Stimulated activated CD4-positive, alpha-beta T cell treated with anti-CD3 and anti-CD28 coated beads, Interleukin-15, amount 100 ng/mL, for 1 hour (primary cell): ENCODE data around the gene XYLT1.
"Not testable (repeated sequence)": the region's sequence is repeated elsewhere in the genome, so short reads cannot be mapped to it uniquely, and the experiment has no call there.

Source experiments
- DNase-seq, 2 donors: peaks; one replicate each; pipeline ENCODE4 v3.0.0-alpha.2; 2020; ENCODE audit warnings: low read depth in 1 of 2, low spot score in 1 of 2

XYLT1 gene

DNA sequence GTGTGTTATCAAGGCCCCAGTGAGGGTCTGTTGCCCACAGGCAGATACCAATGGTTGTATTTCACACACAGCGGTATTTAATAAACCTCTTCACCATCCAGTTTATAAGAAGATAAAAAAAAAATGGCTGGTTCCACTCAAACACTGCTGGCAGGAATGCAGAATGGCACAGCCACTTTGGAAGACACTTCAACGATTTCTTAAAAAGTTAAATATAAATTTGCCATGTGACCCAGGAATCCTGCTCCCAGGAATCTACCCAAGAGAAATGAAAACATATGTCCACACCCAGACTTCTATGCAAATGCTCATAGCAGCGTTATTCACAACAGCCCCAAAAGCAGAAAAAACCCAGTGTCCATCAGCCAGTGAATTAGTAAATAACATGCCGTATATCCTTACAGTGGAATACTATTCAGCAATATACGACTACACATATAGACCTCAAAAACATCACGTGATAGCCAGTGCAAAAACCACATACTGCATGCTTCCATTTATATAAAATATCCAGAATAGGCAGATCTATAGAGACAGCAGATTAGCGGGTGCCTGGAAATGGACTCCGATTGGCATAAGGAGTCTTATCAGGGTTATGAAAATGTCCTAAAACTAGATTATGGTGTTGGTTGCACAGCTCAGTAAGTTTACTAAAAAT lies 38.7 kb downstream of the XYLT1 start:
- no peak for DNase-seq

DNA sequence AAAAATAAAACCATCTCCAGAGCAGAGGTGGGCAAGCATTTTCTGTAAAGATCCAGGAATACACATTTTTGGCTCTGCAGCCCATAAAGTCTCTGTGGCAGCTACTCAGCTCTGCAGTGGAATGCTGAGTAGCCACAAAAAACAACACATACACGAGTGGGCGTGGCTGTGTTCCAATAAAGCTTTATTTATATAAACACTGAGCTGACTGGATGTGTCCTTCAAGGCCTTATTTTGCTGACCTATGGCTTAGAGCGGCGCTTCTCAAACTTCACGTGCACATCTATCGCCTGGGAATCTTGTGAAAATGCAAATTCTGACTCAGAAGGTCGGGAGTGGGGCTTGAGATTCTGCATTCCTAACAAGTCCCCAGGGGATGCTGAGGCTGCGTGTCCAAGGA lies 39.7 kb downstream of the XYLT1 start:
- DNase-seq, result no peak

DNA sequence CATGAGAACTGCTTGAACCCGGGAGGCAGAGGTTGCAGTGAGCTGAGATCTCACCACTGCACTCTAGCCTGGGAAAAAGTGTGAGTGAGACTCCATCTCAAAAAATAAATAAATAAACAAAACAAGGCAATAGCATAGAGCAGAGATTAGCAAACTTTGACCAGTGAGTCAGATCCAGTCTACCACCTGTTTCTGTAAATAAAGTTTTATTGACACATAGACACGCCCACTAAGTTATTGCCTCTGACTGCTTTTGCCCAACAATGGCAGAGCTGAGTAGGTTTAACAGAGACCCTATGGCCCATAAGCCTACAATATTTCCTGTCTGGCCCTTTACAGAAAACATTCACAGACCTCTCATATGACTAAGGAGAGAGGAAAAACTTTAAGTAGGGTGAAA lies 44.3 kb downstream of the XYLT1 start:
- no peak for DNase-seq

DNA sequence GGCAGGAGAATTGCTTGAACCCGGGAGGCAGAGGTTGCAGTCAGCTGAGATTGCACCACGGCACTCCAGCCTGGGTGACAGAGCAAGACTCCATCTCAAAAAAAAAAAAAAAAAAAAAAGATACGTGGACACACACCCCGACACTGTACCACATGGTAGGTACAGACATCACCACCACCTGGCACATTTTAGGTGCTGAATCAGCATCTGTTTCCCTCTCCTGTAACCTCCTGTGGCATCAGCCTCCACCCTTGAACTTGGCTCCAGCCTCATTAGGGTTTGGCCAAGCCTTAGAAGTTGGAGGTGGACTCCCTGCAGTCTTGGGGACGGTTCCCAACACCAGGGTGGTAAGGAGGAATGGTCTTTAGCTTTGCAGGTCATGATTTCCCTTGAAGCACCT lies 46.0 kb downstream of the XYLT1 start:
- no peak for DNase-seq

DNA sequence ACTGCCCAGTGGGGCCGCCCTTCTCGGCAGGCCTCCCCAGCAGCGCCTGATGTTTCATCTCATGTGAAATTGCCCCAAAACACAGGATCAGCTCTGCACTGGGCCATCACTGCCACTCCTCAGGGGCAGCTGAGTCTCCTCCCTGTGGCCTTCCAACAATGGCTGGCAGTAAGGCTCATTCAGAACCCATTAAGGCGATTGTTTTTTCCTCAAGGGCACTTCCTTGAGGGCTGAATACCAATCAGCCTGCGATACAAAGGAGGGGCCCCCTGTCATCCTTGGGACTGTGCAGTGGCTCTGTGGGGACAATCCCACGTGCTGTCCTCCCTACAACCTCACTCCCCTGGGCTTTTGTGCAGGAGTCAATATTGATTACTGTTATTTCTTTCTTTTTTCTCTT lies 47.5 kb downstream of the XYLT1 start:
- no peak for DNase-seq

DNA sequence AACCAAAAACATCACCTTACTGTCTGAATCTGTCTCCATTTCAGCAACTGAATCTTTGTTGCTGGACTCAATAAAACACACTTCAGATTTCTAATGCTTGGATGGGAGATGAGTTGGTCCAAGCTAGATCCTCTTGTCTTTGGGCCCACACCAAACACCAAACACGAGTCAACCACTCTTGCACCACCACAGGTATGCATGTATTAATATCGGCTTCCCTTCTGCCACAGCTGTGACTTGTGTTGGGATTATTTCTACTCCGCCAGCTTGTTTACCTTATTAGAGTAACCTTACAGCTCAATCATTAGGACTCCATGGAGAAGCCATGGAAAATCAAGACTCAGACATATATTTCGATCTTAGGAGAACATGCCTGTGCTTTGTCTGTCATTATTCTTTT lies 49.9 kb downstream of the XYLT1 start:
- no peak for DNase-seq

DNA sequence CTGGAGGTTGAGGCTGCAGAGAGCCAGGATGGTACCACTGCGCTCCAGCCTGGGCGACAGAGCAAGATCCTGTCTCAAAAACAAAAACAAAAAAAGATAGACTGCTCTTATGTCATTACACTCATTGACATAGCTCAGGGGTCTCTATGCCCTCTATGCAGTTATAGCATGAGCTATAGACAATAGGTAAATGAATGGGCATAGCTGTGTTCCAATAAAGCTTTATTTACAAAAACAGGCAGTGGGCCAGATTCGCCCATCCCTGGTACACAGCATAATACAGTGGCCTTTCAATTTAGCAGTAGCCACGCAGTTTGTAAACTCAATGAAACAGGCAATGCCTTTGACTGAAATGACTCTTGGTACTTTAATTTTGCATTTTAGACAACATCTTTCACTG lies 51.5 kb downstream of the XYLT1 start:
- no peak for DNase-seq

DNA sequence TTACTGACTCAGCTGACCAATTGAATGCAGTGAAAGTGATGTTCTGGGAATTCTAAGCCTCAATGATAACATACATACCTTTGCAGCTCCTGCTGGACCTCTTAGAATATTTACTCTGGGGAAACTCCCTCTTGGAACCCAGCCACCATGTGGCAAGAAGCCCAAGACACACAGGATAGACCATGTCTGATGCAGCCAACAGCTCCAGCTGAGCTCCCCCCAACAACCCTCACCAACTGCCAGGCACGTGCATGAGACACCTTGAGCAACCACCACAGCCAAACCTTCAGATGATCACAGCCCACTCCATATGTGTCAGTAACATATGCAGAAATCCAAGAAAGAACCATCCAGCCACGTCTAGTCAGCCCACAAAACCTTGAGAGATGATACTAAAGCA lies 53.0 kb downstream of the XYLT1 start:
- DNase-seq, result no peak

DNA sequence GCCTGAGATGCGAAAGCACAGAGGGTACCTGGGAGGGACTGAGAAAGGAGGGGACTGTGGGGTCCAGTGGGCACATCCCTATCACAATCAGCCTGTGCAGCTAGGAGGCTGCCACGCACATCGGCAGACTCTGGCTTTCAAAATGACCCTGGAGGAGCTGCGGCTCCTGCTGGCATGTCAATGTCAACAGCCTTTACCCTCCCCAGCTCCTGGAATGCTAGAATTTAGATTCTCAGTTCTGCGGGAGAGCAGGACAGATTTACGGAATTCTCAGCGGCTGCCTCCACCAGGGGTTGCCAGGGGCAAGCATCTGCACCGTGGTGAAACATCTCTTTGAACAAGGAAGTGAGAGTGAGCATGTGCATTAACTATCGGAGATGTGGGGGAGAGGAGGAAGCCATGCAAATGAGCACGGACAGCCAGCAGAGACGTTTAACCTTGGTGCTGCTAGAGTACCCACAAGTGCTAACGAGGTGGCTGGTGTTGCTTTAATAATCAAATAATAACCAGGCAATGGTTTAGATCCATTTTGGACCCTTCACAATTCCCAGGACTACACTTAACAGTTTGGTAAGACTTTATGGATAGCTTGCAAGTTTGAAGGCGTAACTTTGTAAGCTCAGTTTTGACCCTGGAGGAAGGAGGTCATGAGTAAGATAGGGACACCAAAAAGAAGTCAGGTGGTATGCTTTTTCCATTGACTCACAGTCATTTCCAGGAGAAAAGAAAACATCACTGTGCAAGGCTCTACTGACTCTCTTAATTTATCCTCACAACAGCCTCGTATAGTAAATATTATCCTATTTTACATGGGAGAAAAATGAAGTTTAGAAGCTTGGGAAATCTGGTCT lies 54.1 kb downstream of the XYLT1 start:
- peak; percentile 7 to 9 for DNase-seq

DNA sequence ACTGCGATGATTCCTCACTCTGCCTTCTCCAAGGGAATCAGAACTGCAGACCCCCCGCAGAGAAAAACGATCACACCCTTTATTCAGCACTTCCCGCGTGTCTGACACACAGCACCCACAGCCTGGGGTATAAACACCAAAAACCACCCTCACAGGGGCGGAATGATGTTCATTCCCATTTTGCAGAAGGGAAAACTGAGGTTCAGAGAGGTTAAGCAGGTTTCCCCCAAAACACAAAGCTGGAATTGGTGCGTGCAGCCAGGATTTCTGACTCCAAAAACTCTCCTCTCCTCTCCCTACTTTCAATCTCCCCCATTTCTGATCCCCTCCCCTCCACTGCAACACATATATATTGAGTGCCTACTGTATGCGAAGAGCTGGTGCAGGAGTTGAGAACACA lies 55.8 kb downstream of the XYLT1 start:
- DNase-seq, result no peak

DNA sequence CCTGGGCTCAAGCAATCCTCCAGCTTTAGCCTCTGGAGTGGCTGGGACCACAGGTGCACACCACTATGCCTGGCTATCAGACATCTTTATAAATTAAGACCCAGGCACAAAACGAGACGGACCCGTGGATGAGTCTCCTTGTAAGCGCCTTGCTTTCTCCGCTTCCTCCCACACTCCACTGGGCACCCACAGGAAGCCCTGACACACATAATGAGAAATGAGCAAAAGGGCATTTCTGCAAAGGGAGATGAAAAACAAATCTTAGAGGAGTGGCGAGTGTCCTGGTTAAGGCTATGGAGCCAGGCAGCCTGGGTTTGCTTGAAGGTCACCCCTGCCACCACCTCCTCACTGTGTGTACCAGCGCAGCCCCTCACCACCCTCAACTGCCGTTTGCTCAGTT lies 56.3 kb downstream of the XYLT1 start:
- DNase-seq, result no peak

DNA sequence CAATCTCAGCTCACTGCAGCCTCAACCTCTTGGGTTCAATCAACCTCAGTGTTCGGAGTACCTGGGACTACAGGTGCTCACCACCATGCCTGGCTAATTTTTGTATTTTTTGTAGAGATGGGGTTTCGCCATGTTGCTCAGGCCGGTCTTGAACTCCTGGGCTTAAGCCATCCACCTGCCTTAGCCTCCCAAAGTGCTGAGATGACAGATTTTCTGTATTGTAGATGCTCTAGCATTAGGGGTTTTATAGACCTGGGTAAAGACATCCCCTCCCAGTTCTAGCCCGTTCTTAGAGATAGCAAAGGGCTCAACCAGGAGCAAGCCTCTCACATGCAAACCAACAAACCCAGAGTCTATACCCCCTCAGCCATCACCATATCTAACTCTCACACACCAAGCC lies 57.3 kb downstream of the XYLT1 start:
- DNase-seq, result no peak

DNA sequence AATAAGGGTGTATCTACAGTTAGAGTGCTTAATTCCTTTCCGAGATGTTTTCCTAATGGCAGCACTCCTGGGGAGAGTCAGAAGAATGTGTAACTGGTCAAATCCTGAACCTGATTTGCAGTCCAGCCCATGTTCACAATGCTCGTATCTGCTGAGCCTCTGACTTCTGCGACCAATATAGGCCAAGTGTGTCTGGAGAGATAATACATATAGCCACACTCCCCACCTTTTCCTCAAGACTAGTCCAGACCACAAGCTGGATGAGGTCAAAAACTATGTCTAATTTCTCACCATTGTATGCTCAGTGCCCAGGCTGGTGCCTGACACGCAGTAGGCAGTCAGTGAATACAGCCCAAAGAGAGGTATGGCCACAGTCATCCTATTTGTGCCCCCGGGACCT lies 58.0 kb downstream of the XYLT1 start:
- no peak for DNase-seq

DNA sequence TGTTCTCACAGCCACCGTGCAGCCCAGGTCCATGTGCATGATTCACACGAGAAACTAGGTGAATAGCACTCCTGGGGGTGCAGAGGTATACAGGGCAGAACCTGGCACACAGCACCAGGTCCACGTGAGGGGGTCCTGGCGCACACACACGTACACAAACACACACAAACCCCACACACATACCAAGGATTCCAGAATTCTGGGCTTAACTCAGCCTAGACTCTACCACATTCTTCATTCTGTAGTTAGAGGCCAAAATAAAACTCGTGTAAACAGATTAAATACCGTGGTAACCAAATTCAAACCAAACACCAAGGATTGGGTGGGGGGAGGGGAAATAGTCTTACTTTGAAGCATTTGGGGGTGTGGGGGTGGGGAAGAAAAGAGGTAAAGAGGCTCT lies 58.5 kb downstream of the XYLT1 start:
- no peak for DNase-seq

DNA sequence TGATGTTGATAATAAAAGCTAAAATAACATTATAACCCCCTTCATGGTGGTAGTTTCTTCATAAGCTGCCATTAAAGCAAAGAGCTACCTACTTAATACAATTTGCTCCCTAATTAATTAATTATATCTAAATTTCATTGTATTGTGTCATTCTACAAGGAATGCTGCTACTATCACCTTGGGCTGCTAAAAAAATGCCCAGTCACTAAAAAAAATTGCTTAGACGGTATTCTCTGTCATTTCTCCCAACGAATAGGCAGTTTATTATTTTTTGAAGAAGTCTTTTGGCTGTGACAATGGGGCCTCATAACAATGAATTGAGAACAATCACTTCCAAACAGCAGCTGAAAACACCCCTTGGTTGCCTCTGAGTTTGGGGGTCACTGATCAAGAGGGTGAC lies 59.5 kb downstream of the XYLT1 start:
- no peak for DNase-seq

DNA sequence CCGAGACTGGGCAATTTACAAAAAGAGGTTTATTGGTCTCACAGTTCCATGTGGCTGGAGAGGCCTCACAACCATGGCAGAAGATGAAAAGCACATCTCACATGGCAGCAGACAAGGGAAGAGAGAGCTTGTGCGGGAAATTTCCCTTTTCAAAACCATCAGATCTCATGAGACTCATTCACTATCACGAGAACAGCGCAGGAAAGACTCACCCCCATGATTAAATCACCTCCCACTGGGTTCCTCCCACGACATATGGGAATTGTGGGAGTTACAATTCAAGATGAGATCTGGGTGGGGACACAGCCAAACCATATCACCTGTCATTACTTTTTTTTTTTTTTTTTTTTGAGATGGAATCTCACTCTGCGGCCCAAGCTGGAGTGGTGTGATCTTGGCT lies 60.4 kb downstream of the XYLT1 start:
- not testable (repeated sequence) for DNase-seq

DNA sequence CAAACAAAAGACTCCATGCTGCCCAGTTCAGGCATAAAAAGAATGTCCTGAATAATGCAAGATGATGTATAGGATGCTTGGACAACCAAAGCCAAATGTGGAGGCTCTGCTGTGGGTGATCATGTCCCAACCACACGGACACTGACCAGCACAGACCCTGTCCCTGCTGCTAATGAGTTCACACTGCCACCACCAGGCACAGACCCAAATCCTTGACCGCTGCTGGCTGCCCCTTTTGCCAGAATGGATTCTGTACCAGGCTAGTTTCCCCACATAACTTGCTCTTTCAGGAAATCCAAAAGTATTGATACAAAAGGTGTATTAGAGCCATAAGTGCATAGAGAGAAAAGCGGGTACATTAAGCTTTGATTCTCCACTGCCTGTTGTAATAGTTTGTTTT lies 60.9 kb downstream of the XYLT1 start:
- DNase-seq, result no peak

DNA sequence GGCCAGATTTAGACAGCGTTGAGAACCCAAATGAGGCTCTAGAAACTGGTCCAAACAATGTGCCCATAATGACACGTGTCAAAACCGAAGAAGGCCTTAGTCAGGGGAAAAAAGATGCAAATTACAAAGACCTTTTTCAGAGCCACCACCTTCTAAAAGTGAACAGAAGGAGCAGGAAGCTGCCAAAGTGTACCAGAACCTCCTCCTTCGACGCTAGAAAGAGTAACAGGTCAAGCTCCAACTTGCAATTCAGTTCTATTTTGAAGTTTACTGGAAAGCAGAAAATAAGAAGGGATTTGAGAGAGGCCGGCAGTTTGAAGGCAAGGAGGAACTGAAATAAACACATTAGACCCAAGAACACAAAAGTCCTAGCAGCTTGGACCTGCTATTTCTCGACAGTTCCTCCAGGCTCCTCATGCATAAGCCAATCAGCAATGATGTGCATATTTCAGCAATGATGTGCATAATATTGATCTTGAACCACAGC lies 61.8 kb downstream of the XYLT1 start:
- no peak for DNase-seq

DNA sequence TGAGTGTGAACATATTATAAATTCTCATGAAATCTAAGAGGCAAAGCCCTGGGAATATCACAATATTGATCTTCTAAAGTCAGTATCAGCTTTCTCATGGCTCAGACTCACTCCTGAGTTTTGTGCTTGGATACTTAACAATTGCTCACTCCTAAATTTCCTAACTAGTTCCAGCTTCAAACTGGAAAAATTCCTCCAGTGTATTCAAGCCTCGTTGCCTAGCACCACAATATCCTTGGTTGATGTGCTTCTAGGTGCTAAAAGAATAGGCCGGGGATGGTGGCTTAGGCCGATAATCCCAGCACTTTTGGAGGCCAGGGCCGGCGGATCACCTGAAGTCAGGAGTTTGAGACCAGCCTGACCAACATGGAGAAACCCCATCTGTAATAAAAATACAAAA lies 62.5 kb downstream of the XYLT1 start:
- DNase-seq, result no peak

DNA sequence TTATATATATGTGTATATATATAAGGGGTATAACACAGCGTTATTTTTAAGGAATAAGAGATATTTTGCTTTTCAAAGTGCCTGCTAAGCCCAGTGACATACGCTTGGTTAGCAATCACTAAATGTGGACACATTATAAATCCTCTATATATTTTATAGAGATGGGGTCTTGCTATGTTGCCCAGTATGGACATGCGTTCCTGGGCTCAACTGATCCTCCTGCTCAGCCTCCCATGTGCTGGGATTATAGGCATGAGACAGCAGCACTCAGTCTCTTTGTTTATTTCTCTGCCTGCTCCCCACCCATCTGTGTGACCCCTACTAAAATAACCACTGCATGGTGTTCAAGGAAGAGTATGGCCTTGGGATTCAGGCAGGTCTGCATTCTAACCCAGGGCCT lies 63.4 kb downstream of the XYLT1 start:
- no peak for DNase-seq

DNA sequence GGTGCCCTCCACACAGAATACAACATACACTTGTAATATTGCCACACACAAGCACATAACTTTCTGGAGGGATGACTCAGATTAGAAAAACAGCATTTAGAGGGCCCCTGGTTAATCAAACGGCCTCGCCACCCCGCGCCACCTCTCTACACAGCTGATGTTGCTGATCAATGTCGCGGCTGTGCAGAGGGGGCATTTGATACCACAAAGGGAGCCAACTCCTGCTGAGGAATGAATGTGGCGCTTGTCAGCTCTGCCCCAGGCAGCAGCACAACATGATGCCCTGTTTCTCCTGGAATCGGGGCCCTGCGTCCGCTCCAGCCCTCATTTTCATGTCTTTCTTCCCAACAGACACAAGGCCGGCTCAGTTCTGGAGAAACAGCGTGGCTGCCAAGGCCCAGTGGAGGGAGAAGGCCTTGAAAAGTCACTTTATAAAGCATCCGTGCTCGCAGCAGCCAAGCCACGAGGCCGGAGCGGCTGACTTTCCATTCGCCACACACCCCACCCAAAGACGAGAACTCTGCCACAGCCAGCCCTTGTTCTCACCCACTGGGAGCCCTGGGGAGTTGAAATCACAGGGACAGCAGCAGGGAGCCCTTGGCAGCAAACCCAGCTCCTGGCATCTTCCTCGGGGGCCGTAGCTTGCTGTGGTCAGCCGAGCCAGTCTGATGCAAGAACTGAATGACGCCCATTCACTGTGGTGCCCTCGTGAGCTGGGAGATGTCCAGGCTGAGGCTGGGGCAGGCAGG lies 65.6 kb downstream of the XYLT1 start:
- DNase-seq, result no peak
